Pancreas (tissue), 10 donors: ENCODE results near the gene EPB41. TPM values are rescaled to one million over a fixed set of nuclear protein-coding genes. Genes with fewer than 3 reads are reported as not detected.
A peak's percentile ranks its signal among the peaks of the same experiment; 100 is the strongest.

Experiments
- ATAC-seq, 4 donors: fragments of 200-7000 bp; cut with Tn5 transposase; one replicate each; pipeline versions ENCODE4 v1.8.0 to v1.9.1; 2020; ENCODE audit warnings: mild to moderate bottlenecking in 4 of 4, moderate library complexity in 4 of 4
- DNase-seq, 6 donors: peaks; one replicate each; pipeline ENCODE4 v3.0.0-alpha.2; 2020
- FAIRE-seq: peaks from 2 replicates; lab custom pipeline; 2012; peaks lifted over from hg19 to GRCh38; lab: Jason Lieb, UNC
- H3K27ac ChIP-seq, 4 donors: fragments of 200-600 bp; sonication (generic); 1 replicate in 3 of 4; 2 replicates in 1 of 4; pipeline versions ENCODE4 v1.5.0 to v1.8.0; 2020
- H3K27me3 ChIP-seq, 4 donors: fragments of 200-600 bp; one replicate each; pipeline ENCODE4 v1.8.0; 2021
- H3K36me3 ChIP-seq, 3 donors: fragments of 200-600 bp; sonication (generic) in 1 of 3; one replicate each; pipeline versions ENCODE4 v1.5.0 to v1.8.0; 2020 to 2021
- H3K4me1 ChIP-seq, 3 donors: fragments of 200-600 bp; one replicate each; pipeline ENCODE4 v1.8.0; 2021
- H3K4me3 ChIP-seq, 4 donors: fragments of 200-600 bp; sonication (generic) in 2 of 4; one replicate each; pipeline versions ENCODE4 v1.5.0 to v1.8.0; 2020 to 2021
- H3K9me3 ChIP-seq, 4 donors: fragments of 200-600 bp; one replicate each; pipeline ENCODE4 v1.8.0; 2021
- CTCF ChIP-seq, 4 donors: fragments of 200-600 bp; sonication (generic) in 3 of 4; IDR thresholded peaks; one replicate each; pipeline versions ENCODE4 v1.5.0 to v1.8.0; 2021; ENCODE audit warnings: antibody characterized with exemption in 4 of 4
- WGBS, 2 donors: extraction: QIAGEN DNeasy Blood & Tissue Kit; methylation state at CpG; one replicate each; pipeline ENCODE4 v1.1.7; 2013; 5-methylcytosine and 5-hydroxymethylcytosine counted together
- intact Hi-C, 3 donors: fragments of 100-400 bp; cut with DNase I; formaldehyde crosslinking; loops; one replicate each; pipeline versions ENCODE4 v1.11.1 to v1.14.2; 2022
- polyA plus RNA-seq, 2 donors: library from polyadenylated mRNA; stranded (reverse); fragments of 200-250 nt; gene quantifications; one replicate each; pipeline ENCODE4 v1.2.3, GENCODE V29; 2013
- total RNA-seq, 6 donors: library from RNA; stranded (reverse); fragmentation: NEBNext Ultra II Directional in 4 of 6; extraction: Animal tissue kit (Norgen Biotek cat#: 25700) in 4 of 6; gene quantifications; one replicate each; pipeline versions ENCODE4 v1.2.1 to v1.2.4, GENCODE V29; 2021 to 2023
- donor health status: healthy with polysubstance abuse.
- donor health status: DM: no; HTN: no; CAD: no; lungs with moderate emphysema.
- donor health status: DM: no; HTN: no; CAD: no.
- donor health status: control.
- donor health status: control.
- donor health status: Bipolar disorder and iron deficiency.
- donor health status: DM: yes; HTN: yes; CAD: no.
- donor health status: DM: no; HTN: no; CAD: no.
- donor health status: DM: no; HTN: no; CAD: no.
- donor health status: DM: yes; HTN: yes; CAD: no.

The EPB41 gene
- total and polyA plus RNA-seq, 8 donors: 9.1 to 39.8 (median 23.2) TPM

- DNase-seq (no peak), ATAC-seq (no peak), FAIRE-seq (no peak)
- Histone ChIP-seq H3K4me3 (no peak overlapping the region), H3K36me3 (peaks cover 0 to 6% (median 0%) of the 10 kb centered on the region in 3 donors), H3K9me3 (no peaks in the 10 kb centered on the region), H3K27me3 (peaks cover 0 to 8% (median 0%) of the 10 kb centered on the region in 4 donors), H3K27ac (no peak overlapping the region), H3K4me1 (peaks cover 0 to 14% (median 7%) of the 10 kb centered on the region in 3 donors)
- no peak for TF ChIP-seq CTCF (IDR thresholded peaks at IDR 0.05)
- intact Hi-C loops: no loop called here
- WGBS, 2 donors: 93 to 94% methylated on average over 6 of the region's 6 CpGs
Observed at GRCh38 chr1:29120367-29120766, 206.0 kb downstream of the EPB41 start.

- intact Hi-C loops: no loop called here
- H3K4me3 ChIP-seq: peak overlapping the region in 1 of 4 donors; percentile 71
- no peaks in the 10 kb centered on the region for H3K9me3 ChIP-seq
- H3K4me1 ChIP-seq: peaks cover 0 to 14% (median 7%) of the 10 kb centered on the region in 3 donors
- H3K27me3 ChIP-seq: peaks cover 0 to 8% (median 0%) of the 10 kb centered on the region in 4 donors
- H3K36me3 ChIP-seq: peaks cover 0 to 6% (median 0%) of the 10 kb centered on the region in 3 donors
- FAIRE-seq (no peak), DNase-seq (peak in 4 of 6 donors; percentile 32 to 71 (median 50)), ATAC-seq (peak in 2 of 4 donors; percentile 23 to 33)
- H3K27ac ChIP-seq: no peak overlapping the region
- 35 to 38% methylated on average over 39 to 42 of the region's 42 CpGs for WGBS, 2 donors
- peak in 3 of 4 donors; percentile 15 to 21 (median 18) for TF ChIP-seq CTCF (IDR thresholded peaks at IDR 0.05)
Observed at GRCh38 chr1:29120947-29121485, 206.6 kb downstream of the EPB41 start.

GRCh38 chr1:29121516-29121935 is 207.2 kb downstream of the EPB41 start:
- H3K27me3 ChIP-seq: peaks cover 0 to 8% (median 0%) of the 10 kb centered on the region in 4 donors
- intact Hi-C loops: no loop called here
- FAIRE-seq (no peak), DNase-seq (peak in 1 of 6 donors; percentile 64), ATAC-seq (no peak)
- peak overlapping the region in 2 of 4 donors; percentile 54 to 71 for H3K4me3 ChIP-seq
- no peak overlapping the region for H3K27ac ChIP-seq
- peaks cover 0 to 6% (median 0%) of the 10 kb centered on the region in 3 donors for H3K36me3 ChIP-seq
- 4 to 6% methylated on average over 41 to 59 of the region's 59 CpGs for WGBS, 2 donors
- peaks cover 0 to 14% (median 7%) of the 10 kb centered on the region in 3 donors for H3K4me1 ChIP-seq
- TF ChIP-seq CTCF (IDR thresholded peaks at IDR 0.05): no peak
- H3K9me3 ChIP-seq: no peaks in the 10 kb centered on the region

GRCh38 chr1:29121936-29122681 is 207.7 kb downstream of the EPB41 start:
- TF ChIP-seq CTCF (IDR thresholded peaks at IDR 0.05): no peak
- Histone ChIP-seq H3K36me3 (peaks cover 0 to 6% (median 0%) of the 10 kb centered on the region in 3 donors), H3K27me3 (peaks cover 0 to 8% (median 0%) of the 10 kb centered on the region in 4 donors), H3K9me3 (no peaks in the 10 kb centered on the region), H3K4me3 (peak overlapping the region in 2 of 4 donors; percentile 54 to 71), H3K27ac (peak overlapping the region in 2 of 4 donors; percentile 4 to 36), H3K4me1 (peaks cover 0 to 14% (median 7%) of the 10 kb centered on the region in 3 donors)
- no peak for ATAC-seq
- DNase-seq: peak in 3 of 6 donors; percentile 30 to 76 (median 64)
- intact Hi-C loops: no loop called here
- 2 to 6% methylated on average over 54 to 81 of the region's 81 CpGs for WGBS, 2 donors
- no peak for FAIRE-seq
